Heart left ventricle (tissue), 13 donors: ENCODE measurements around the gene TNFRSF4.

Experiments
- CTCF ChIP-seq, 12 donors: fragments of 200-600 bp; sonication (generic) in 4 of 12; IDR thresholded peaks; one replicate each; pipeline versions ENCODE4 v1.5.0 to v1.8.0; 2018 to 2022; ENCODE audit warnings: antibody characterized with exemption in 12 of 12, mild to moderate bottlenecking in 5 of 12
- POLR2A ChIP-seq, 2 donors: fragments of 450-650 bp; IDR thresholded peaks; one replicate each; pipeline ENCODE4 v1.6.1; 2017; ENCODE audit warnings: antibody characterized with exemption in 2 of 2, mild to moderate bottlenecking in 2 of 2, moderate library complexity in 2 of 2
- donor health status: ischemic (EF 13 %, LVEDD 7.1; RV severe dilation, severe dysfunction).
- donor health status: DM: no; HTN: yes; CAD: no.
- donor health status: DM: no; HTN: no; CAD: no.
- donor health status: ischemic (EF 25% LVEDD 6.9; RV normal size, moderate dysfunction).
- donor health status: ischemic (EF 25% LVEDD 5.7; RV mildly dilated, moderate dysfunction).
- donor health status: ischemic (EF 35%, LVEDD 5.7; RV mildly dilated, moderate dysfunction).
- donor health status: nonischemic (EF 11% LVEDD 7.7; RV severe dilation, severe dysfunction).
- donor health status: DM: yes; HTN: yes; CAD: no.
- donor health status: PGD.
- donor health status: ischemic (EF 29% LVEDD 5.4; RV normal size, mild dysfunction).
- donor health status: nonischemic (EF 23%, LVEDD 6.1; RV moderate dilation, normal function).

DNA sequence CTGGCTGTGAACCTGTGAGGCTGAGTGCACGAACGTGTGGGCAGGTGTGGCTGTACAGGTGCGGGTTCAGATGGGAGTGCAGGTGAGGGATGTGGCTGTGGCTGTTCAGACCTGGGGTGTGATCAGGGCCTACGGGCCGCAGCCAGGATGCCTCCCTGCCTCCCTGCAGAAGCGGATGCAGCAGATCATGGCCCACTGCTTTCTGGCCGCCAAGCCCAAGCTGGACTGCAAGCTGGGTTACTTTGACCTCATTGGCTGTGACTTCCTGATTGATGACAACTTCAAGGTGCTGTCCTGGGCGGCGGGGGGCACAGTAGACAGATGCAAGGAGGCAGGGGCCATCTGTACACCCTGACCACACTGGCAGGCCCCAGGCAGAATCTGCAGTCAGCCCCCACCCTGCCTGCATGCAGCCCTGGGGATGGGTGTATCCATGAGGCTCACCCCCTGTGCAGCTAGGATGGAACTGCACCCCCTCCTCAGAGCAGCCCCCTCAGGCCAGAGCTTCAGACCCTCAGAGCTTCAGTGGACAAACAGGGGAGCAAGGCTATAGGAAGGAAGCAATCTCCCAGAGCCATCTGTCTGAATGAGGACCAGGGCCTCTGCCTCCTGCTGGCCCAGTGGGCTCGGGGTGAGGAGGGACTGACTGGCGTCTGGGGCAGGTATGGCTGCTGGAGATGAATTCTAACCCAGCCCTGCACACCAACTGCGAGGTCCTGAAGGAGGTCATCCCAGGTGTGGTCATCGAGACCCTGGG, 17.3 kb downstream of the TNFRSF4 start:
- TF ChIP-seq CTCF (IDR thresholded peaks at IDR 0.05) (no peak), POLR2A (IDR thresholded peaks at IDR 0.05) (no peak)
